ENCODE data around the gene SAMD4B. TPM values are rescaled to one million over a fixed set of nuclear protein-coding genes. Genes with fewer than 3 reads are reported as not detected.

Gene SAMD4B
- total RNA-seq, 1 experiment from 2014 or later = 164 TPM

DNA sequence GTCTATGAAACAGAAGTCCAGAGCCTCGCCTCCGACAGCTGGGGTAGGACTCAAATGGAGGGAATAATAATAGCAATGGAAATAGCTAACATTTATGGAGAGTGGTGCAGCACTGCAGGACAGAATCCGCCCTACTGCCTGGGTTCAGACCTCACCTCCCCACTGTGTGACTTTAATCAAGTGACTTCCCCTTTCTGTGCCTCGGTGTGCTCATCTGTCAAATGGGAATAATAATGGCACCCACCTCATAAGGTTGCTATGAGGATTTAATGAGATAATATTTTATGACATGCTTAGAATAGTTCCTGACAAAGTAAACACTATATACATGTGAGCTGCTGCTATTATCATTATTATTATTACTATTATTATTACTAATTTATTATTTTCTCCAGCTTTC lies 24.7 kb upstream of the SAMD4B start:
- Mint-ChIP-seq H3K27ac (no peak overlapping the region), H3K4me3 (no peak overlapping the region), H3K4me1 (peaks cover 15% of the 10 kb centered on the region), H3K9me3 (no peaks in the 10 kb centered on the region), H3K27me3 (ENCODE audit: low read depth) (peaks cover 33% of the 10 kb centered on the region), H3K36me3 (peaks cover 7% of the 10 kb centered on the region)
- ATAC-seq (no peak), DNase-seq (ENCODE audit: low spot score) (no peak)
- POLR2A ChIA-PET = no interaction called here
- TF ChIP-seq, protein P1, sequence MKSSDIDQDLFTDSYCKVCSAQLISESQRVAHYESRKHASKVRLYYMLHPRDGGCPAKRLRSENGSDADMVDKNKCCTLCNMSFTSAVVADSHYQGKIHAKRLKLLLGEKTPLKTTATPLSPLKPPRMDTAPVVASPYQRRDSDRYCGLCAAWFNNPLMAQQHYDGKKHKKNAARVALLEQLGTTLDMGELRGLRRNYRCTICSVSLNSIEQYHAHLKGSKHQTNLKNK (CRISPR knock-in tag; IDR thresholded peaks at IDR 0.05) = no peak
- TF ChIP-seq MXD4 (CRISPR knock-in tag; IDR thresholded peaks at IDR 0.05; ENCODE audit: borderline replicate concordance) (no peak), HMGXB4 (CRISPR knock-in tag; IDR thresholded peaks at IDR 0.05) (no peak), ZNF219 (CRISPR knock-in tag; IDR thresholded peaks at IDR 0.05; ENCODE audit: borderline replicate concordance) (no peak), ATF3 (CRISPR knock-in tag; conservative IDR thresholded peaks at IDR 0.05) (no peak), SP1 (CRISPR knock-in tag; conservative IDR thresholded peaks at IDR 0.05) (no peak), ZNF423 (CRISPR knock-in tag; IDR thresholded peaks at IDR 0.05) (no peak), JUN (CRISPR knock-in tag; IDR thresholded peaks at IDR 0.05) (no peak), ZNF281 (CRISPR knock-in tag; IDR thresholded peaks at IDR 0.05) (no peak), CREM (CRISPR knock-in tag; IDR thresholded peaks at IDR 0.05) (no peak), CTCF (IDR thresholded peaks at IDR 0.05) (no peak)
- CTCF ChIA-PET = no interaction called here

DNA sequence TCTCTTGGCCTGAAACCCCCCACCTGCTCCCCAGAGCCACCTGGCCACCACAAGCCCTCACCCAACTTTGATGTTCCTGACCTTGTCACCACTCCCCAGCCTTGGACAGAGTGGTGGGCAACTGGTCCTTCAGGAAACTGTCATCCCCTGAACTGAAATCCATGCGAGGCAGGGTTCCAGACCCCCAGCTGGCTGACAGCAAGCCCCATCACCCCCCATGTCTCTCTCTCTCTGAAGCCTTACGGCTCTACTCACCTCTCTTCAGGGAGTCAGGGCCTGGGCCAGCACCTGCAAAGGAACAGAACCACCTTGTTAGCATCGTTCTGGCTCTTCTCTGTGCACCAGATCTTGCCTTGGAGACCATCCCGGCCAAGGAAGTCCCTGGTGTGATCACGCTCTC lies 24.1 kb upstream of the SAMD4B start:
- DNase-seq (ENCODE audit: low spot score) = no peak
- Mint-ChIP-seq H3K9me3 (no peaks in the 10 kb centered on the region), H3K27me3 (ENCODE audit: low read depth) (peaks cover 39% of the 10 kb centered on the region), H3K4me3 (no peak overlapping the region), H3K4me1 (peaks cover 15% of the 10 kb centered on the region), H3K36me3 (peaks cover 5% of the 10 kb centered on the region; the same call in 1 of the 2 replicates), H3K27ac (no peak overlapping the region)
- no peak for TF ChIP-seq CREM (CRISPR knock-in tag; IDR thresholded peaks at IDR 0.05)
- no peak for TF ChIP-seq HMGXB4 (CRISPR knock-in tag; IDR thresholded peaks at IDR 0.05)
- TF ChIP-seq, protein P2, sequence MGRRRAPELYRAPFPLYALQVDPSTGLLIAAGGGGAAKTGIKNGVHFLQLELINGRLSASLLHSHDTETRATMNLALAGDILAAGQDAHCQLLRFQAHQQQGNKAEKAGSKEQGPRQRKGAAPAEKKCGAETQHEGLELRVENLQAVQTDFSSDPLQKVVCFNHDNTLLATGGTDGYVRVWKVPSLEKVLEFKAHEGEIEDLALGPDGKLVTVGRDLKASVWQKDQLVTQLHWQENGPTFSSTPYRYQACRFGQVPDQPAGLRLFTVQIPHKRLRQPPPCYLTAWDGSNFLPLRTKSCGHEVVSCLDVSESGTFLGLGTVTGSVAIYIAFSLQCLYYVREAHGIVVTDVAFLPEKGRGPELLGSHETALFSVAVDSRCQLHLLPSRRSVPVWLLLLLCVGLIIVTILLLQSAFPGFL (CRISPR knock-in tag; IDR thresholded peaks at IDR 0.05; ENCODE audit: borderline replicate concordance) = no peak
- no peak for TF ChIP-seq ZNF281 (CRISPR knock-in tag; IDR thresholded peaks at IDR 0.05)
- TF ChIP-seq TEAD4 (CRISPR knock-in tag; IDR thresholded peaks at IDR 0.05) = no peak
- no peak for TF ChIP-seq ATF3 (CRISPR knock-in tag; conservative IDR thresholded peaks at IDR 0.05)
- TF ChIP-seq, protein P3, sequence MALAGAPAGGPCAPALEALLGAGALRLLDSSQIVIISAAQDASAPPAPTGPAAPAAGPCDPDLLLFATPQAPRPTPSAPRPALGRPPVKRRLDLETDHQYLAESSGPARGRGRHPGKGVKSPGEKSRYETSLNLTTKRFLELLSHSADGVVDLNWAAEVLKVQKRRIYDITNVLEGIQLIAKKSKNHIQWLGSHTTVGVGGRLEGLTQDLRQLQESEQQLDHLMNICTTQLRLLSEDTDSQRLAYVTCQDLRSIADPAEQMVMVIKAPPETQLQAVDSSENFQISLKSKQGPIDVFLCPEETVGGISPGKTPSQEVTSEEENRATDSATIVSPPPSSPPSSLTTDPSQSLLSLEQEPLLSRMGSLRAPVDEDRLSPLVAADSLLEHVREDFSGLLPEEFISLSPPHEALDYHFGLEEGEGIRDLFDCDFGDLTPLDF (CRISPR knock-in tag; IDR thresholded peaks at IDR 0.05) = no peak
- TF ChIP-seq, protein P4, sequence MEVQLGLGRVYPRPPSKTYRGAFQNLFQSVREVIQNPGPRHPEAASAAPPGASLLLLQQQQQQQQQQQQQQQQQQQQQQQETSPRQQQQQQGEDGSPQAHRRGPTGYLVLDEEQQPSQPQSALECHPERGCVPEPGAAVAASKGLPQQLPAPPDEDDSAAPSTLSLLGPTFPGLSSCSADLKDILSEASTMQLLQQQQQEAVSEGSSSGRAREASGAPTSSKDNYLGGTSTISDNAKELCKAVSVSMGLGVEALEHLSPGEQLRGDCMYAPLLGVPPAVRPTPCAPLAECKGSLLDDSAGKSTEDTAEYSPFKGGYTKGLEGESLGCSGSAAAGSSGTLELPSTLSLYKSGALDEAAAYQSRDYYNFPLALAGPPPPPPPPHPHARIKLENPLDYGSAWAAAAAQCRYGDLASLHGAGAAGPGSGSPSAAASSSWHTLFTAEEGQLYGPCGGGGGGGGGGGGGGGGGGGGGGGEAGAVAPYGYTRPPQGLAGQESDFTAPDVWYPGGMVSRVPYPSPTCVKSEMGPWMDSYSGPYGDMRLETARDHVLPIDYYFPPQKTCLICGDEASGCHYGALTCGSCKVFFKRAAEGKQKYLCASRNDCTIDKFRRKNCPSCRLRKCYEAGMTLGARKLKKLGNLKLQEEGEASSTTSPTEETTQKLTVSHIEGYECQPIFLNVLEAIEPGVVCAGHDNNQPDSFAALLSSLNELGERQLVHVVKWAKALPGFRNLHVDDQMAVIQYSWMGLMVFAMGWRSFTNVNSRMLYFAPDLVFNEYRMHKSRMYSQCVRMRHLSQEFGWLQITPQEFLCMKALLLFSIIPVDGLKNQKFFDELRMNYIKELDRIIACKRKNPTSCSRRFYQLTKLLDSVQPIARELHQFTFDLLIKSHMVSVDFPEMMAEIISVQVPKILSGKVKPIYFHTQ (CRISPR knock-in tag; IDR thresholded peaks at IDR 0.05) = no peak
- TF ChIP-seq MYBL2 (CRISPR knock-in tag; IDR thresholded peaks at IDR 0.05) = no peak
- CTCF ChIA-PET = no interaction called here
- POLR2A ChIA-PET = no interaction called here
- ATAC-seq = no peak

Measured in WTC11 (cell line).